ENCODE results near the gene IER3.
A peak's percentile ranks its signal among the peaks of the same experiment; 100 is the strongest.
"Not testable (repeated sequence)": the region's sequence is repeated elsewhere in the genome, so short reads cannot be mapped to it uniquely, and the experiment has no call there.

The IER3 gene

DNA sequence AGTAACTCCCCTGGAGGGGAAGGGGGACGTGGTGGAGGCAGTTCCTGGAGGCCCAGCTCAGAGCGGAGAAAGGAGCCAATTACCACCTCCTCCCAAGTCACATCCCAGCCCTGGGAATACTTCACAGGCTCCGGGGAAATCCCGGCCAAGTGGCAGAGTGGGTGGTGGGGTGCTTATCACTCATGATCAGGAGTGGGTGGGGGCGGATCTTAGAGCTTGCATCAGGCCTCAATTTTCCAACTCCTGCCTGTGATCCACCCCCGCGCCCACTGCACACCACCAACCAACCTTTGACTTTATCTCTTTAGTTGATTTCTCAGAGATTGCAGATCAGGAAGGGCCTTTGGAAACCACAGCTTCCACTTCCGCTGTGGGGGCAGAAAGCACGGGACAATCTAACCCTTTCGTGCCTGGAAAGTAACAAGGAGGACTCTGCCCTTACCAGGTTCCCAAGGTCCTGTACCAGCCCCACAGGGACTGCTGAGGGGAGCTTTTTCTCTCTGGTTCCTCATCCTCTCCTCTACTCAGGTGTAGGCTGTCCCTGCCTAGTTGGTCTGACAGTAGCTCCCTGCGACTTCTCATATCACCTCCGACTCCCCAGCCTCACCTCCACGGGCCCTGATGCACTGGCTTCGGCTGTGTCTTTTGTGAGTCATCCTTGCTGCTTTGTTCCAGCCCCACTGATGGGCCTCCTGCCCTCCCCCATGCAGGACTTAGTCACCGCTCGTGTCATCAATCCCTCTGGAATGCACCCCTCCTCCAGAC is 24.9 kb upstream of the IER3 start:
- peak in 28 of 58 donors; percentile 3 to 41 (median 18) for DNase-seq

DNA sequence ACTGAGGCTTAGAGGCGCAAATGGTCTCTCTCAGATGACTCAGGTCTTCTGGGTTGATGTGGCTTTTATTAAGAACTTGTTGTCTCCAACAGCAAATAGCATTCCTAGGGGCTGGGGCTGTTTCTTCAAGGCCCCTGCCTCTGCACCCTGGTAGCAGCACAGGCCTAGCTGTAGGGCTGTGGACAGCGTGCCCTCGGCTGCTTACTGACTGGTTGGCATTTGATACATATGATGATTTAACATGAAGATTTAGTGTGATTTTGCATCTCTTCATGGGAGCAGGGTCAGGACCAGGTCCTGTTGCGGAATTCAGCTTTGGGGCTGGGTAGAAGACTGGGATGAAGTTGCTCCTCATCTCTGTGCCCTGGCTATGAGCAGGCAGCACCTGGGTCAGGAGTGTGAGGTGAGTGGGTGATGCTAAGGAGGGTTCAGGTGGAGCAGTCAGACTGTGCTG is 24.3 kb upstream of the IER3 start:
- no peak for DNase-seq

DNA sequence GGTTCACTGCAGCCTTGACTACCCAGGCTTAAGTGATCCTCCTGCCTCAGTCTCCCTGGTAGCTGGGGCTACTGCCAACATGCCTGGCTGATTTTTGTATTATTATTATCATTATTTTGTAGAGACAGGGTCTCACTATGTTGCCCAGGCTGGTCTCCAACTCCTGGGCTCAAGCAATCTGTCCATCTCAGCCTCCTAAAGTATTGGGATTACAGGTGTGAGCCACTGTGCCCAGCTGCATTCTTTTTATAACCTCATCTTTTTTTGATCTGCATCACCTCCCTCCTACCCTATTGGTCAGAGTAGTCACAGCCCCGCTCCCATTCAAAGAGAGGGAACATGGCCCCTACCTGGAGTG is 23.6 kb upstream of the IER3 start:
- DNase-seq: no peak

DNA sequence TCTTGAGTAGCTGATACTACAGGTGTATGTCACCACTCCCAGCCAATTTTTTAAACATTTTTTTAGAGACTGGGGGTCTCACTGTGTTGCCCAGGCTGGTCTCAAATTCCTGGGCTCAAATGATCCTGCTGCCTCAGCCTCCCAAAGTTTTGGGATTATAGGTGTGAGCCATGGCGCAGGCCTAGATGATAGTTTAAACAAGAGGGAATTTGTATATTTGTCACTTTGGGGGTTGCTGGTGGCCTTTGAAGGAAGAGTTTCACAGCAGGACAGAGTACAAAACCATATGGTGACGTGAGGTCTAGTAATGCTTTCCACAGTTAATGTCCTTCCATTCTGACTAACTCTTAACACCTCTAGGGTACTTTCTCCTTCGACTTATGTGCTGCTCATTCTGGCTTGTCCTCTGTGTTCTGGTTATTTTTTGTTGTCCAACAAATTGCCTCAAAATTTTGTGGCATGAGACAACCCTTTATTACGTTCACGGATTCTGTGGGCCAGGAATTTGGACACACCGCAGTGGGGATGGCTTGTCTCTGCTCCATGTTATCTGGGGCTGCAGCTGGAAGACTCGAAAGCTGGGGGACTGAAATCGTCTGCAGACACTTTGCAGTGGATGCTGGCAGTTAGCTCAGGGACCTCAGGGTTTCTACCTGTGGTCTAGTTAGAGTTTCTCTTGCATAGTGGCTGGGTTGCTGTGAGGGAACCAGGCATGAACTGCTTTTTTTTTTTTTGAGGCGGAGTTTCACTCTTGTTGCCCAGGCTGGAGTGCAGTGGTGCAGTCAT is 23.0 kb upstream of the IER3 start:
- DNase-seq: no peak

DNA sequence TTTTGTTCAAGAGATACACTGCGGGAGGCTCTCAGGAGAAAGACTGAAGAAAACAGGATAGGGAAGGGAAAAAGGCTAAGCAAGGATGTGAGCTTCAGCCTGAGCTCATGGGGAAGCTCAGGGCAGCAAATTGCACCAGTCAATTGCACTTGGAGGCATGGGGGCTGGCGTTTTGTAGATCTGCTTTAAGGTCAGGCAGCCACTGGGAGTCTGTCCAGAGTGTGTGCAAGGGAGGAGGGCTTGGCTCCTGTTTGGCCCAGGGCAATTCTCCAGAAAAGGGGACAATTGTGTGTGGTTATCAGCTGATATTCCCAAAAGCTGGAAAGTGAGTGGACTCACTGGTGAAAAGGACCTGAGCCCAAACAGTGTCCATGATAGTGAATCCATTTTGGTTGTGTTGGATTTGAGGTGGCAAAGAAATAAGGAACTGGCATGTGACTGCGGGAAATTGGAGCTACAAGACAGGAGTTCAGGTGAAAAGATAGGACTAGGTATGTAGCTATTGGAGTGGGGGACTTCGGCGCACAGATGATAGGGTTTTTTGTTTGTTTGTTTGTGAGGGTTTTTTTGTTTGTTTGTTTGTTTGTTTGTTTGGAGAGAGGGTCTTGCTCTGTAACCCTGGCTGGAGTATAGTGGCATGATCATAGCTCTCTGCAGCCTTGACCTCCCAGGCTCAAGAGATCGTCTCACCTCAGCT is 22.3 kb upstream of the IER3 start:
- DNase-seq: no peak

DNA sequence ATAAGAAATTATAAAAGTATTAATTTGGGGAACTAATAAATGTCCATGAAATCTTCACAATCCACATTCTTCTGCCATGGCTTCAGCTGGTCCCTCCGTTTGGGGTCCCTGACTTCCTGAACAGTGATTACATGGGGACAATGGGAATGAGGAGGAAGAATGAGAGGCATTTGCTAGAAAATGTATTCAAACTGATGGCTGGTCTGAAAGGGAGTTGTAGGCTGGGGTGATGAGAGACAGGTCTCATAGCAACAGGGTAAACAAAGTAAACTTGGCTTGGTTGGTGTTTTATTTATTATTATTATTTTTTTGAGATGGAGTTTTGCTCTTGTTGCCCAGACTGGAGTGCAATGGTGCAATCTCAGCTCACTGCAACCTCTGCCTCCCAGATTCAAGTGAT is 21.1 kb upstream of the IER3 start:
- not testable (repeated sequence) for DNase-seq

DNA sequence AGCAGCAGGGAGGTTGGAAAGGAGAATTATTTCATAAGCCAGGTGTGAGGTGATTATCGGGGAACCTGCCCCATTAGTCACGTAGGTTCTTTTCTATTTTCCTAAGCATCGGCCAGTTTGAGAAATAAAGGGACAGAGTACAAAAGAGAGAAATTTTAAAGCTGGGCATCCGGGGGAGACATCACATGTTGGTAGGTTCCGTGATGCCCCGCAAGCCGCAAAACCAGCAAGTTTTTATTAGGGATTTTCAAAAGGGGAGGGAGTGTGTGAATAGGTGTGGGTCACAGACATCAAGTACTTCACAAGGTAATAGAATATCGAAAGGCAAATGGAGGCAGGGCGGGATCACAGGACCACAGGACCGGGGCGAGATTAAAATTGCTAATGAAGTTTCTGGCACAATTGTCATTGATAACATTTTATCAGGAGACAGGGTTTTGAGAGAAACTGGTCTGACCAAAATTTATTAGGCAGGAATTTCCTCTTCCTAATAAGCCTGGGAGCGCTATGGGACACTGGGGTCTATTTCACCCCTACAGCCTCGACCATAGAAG is 20.2 kb upstream of the IER3 start:
- DNase-seq: not testable (repeated sequence)

DNA sequence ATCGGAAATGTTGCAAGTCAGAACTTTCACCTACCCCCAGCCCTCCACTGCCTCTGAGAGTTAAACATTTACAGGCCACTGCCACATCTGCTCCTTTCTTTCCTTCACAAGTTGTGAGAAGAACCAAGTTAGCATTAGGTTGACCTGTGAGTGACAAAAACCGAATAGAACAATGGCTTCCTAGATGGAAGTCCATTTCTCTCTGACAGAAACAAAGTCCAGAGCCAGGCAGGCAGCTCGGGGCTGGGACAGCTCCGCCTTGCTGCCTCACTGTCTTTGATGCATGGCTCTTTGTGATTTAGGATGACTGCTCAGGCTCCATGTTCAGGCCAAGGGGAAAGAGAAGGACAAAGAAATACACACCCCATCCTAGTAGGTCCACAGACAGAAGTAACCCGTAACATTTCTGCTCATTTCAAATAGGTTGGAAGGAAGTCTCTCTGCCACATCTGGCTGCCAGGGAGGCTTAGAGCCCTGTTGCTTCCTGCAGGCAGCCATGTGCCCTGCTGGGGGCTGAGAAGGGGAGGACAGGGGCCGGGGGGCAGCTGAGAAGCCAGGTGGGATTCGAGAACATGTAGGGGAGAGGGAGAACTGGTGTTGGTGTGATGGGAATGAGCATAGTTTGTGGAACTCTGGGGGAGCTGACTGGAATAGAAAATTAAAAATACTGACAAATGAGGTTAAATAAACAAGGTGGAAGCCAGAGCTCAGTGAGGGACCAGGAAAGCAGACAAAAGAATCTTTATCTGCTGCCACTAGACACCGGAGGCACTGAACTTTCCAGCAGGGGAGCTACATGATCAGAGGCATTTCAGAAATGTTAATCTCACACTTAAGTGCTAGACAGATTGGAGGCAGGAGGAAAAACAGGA is 19.5 kb upstream of the IER3 start:
- DNase-seq: no peak

DNA sequence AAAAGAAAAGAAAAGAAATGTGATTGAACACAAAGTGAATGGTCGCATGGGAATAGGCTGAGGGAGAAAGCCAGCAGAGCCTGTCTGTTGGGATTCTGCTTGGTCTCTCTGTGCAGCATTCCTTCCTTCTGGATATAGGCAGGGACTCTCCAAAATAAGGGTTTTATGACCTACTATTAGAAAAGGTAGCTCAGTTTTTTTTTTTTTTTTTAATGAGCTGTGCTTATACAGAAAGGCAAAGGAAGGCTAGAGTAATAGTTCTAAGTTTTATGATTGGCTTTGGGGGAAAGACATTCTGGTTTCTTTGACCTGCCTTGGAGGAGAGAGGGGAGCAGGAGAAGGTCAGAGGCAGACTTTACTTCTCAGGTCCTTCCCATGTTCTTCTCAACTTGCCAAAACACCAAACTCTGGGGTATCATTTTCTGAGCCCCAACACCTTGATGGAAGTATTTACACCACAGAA is 18.8 kb upstream of the IER3 start:
- DNase-seq: no peak

DNA sequence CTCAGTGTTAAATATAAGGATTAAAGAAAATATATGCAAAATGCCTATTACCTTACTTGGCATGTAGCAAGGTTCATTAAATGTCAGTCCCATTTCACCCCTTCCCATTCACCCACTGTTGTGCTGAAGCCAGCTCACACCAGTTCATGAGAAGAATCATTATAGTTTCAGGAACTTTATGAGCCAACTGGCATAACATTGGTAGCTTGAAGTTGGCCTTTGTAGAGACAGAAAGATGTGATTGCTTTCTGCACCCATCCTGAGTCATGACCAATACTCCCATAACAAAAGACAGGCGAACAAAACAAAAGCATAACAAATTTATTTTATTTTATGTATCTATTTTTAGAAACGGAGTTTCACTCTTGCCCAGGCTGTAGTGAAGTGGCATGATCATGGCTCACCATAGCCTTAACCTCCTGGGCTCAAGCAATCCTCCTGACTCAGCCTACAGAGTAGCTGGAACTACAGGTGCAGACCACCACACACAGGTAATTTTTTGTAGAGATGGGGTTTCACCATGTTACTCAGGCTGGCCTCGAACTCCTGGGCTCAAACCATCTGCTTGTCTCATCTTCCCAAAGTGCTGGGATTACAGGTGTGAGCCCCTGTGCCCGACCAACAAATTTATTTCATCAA is 17.6 kb upstream of the IER3 start:
- DNase-seq: no peak

DNA sequence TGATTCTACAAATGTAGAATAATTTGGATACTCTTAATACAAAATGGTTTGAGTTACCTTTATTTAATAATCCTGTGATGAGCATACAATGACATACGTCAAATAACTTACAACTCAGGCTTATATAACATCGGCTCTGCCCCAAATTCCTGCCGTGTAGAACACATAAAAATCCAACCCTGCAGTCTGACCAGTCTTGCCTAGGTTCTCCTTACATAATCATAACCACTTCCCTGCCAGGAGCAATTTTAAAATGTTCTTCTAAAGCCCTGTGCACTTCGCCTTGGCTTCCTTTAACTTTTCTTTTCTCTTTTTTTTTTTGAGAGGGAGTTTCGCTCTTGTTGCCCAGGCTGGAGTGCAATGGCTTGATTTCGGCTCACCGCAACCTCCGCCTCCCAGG is 16.2 kb upstream of the IER3 start:
- no peak for DNase-seq

DNA sequence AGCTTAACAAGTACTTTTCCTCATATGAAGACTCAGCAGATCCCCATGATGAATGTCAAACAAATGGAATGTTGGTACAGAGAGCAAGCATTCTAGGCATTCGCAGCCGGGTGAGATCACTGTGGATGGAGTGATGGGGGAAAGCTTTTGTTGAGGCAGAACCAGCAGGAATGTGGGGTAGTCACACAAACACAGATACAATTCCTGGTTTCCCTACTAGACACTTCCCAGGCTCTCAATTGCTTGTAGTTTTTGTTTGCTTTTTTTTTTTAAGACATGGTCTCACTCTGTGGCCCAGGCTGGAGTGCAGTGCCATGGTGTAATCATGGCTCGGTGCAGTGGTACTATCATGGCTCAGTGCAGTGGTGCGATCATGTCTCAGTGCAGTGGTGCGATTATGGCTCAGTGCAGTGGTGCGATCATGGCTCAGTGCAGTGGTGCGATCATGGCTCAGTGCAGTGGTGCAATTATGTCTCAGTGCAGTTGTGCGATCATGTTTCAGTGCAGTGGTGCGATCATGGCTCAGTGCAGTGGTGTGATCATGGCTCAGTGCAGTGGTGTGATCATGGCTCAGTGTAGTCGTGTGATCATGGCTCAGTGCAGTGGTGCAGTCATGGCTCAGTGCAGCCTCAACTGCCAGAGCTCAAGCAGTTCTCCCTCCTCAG is 15.4 kb upstream of the IER3 start:
- no peak for DNase-seq

DNA sequence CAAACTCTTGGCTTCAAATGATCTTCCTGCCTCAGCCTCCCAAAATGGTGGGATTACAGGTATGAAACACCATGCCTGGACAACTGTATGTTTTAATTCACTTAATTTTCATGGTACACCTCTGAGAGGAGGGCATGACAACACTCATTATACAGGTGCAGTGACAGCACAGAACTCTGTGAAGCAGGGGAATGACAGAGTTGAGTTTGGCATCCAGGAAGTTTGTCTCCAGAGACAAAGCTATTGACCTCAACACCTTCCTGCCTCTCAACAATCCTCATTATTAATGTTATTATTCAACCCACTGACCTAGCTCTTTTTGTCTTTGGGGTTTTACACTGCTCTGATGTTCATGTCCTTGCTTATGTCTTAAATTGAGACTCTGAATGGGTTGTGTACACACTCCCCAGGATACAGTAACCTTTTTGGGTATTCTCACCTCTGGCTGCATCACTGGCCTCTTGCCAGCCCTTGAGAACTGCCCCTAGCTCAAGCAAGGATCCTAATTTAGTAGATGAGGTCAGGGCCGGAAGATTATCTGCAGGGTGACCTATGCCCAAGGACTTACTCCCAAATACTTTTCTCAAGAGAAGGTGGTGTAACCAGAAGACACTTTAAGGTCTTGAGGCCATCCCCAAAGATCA is 13.0 kb upstream of the IER3 start:
- DNase-seq: no peak

DNA sequence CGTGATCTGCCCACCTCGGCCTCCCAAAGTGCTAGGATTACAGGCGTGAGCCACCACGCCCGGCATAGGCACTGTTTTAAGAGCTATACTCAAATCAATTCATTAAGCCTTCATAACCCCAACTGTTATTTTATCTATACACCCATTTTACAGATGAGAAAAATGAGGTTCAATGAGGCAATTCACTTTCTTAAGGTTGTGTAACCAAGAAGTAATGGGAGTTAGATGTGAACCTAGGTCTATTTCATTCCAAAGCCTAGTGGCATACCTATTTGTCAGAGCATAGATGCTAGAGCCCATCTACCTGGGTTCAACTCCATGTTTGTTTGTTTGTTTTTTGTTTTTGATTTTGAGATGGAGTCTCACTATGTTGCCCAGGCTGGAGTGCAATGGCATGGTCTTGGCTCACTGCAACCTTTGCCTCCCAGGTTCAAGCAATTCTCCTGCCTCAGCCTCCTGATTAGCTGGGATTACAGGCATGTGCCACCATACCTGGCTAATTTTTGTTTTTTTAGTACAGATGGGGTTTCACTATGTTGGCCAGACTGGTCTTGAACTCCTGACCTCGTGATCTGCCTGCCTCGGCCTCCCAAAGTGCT is 12.2 kb upstream of the IER3 start:
- not testable (repeated sequence) for DNase-seq

DNA sequence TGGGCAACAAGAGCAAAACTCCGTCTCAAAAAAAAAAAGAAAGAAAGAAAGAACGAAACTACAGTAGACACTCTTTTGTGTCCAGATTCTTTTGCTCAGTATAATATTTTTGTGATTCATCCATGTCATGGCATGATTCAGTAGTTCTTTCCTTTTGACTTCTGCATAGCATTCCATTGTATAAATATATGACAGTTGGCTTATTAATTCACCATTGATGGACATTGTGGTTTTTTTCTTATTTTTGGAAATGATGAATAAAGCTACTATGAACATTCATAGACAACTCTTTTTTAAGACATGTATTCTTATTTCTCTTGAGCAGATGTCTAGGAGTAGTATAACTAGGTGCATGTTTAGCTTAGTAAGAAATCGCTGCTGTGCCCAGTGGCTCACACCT is 10.3 kb upstream of the IER3 start:
- DNase-seq: no peak

DNA sequence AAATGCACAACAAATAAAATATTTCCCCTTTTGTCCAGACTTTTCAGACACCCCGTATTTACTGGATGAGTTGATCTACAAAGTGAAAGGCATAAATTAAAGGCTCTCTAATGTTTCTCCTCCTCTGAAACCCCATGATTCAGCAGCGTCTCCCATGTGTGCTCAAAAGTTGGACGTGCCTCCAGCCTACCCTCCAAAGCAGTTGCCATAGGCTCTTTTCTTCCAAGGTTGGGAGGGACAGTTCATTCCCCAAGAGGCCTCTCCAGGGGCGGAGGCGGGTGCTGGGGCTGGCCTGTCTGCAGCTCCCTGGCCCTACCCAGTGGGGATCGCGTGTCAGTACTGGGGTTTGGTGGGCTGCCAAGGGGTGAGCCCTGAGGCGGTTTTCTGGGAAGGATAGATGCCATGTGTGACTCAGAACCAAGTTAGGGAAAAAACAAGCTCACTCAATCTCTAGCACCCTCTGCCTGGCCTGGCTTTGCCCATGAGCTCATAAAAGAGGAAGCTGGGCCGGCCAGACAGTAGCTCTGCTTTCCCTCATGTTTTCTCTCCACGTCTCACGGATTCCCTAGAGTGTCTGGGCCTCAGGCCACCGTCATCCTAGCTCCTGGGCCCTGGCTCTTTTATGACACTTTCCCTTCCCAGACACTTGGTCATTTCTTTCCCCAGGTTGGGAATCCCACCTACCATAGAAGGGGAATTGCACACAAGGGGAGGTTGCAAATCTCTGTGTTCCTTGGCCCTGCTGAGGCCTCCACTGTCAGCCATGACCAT is 8.0 kb upstream of the IER3 start:
- peak in 33 of 58 donors; percentile 2 to 80 (median 21) for DNase-seq

DNA sequence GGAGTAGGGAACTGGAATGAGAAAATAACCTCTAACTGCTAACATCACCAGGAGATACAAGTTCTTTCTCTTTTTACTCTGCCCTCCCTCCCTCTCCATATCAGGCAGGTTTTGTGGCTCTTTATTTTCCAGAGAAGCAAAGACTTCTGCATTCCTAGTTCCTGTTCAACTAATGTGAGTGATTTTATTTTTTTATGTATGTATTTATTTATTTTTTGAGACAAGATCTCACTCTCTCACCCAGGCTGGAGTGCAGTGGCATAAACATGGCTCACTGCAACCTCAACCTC is 6.0 kb upstream of the IER3 start:
- no peak for DNase-seq

All from anterior cingulate cortex (tissue), 58 donors.